ENCODE data around the gene ZP3.
"Not testable (repeated sequence)": the region's sequence is repeated elsewhere in the genome, so short reads cannot be mapped to it uniquely, and the experiment has no call there.

- TF ChIP-seq POLR2A, CTCF (IDR thresholded peaks at IDR 0.05): not testable (repeated sequence)
Measured at GRCh38 chr7:76425558-76425957, 808 bp downstream of the ZP3 start.
